ENCODE data around the gene USP9X.

USP9X gene

GRCh38 chrX:41084044-41084892 is 977 bp upstream of the USP9X start:
- Histone ChIP-seq H3K36me3 (ENCODE audit: control insufficient read depth, insufficient read depth, low read length) (no peaks in the 10 kb centered on the region), H3K4me1 (no peaks in the 10 kb centered on the region), H3K79me2 (peaks cover 8% of the 10 kb centered on the region), H3K27me3 (ENCODE audit: control insufficient read depth, insufficient read depth, low read length) (no peaks in the 10 kb centered on the region), H3K9ac (peak overlapping the region; percentile 91), H3K27ac (peak overlapping the region; percentile 100), H3K9me3 (ENCODE audit: control insufficient read depth, low read length) (no peaks in the 10 kb centered on the region), H3K4me3 (ENCODE audit: low read depth, low read length) (peak overlapping the region; percentile 84), H3K4me2 (ENCODE audit: low read length) (peak overlapping the region; percentile 91), H2AFZ (peak overlapping the region; percentile 70)
- no peak for TF ChIP-seq CTCF (IDR thresholded peaks at IDR 0.05)

DNA sequence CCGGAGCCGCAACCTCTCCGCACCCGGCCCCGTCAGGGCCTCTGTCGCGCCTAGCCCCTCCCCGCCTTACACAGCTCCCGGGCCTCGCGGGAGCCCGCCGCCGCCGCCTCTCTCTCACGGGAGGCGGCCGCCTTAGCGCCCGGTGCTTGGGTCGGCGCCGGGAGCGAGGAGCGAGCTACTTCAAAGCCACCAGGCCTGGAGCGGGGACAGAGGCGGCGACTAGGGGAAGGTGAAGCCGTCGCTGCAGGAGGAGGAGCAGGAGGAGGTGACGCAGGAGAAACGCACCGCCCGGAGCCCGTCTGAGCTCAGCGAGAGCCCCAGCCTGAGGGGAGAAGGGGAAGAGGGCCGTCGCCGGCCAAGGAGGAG is 250 bp downstream of the USP9X start:
- Histone ChIP-seq H3K27ac (peak overlapping the region; percentile 100), H3K9me3 (ENCODE audit: control insufficient read depth, low read length) (no peaks in the 10 kb centered on the region), H3K9ac (peak overlapping the region; percentile 98), H2AFZ (peak overlapping the region; percentile 86), H3K4me1 (peaks cover 3% of the 10 kb centered on the region), H3K4me2 (ENCODE audit: low read length) (peak overlapping the region; percentile 57), H3K36me3 (ENCODE audit: control insufficient read depth, insufficient read depth, low read length) (no peaks in the 10 kb centered on the region), H3K79me2 (peaks cover 16% of the 10 kb centered on the region), H3K4me3 (ENCODE audit: low read depth, low read length) (peak overlapping the region; percentile 84), H3K27me3 (ENCODE audit: control insufficient read depth, insufficient read depth, low read length) (no peaks in the 10 kb centered on the region)
- no peak for TF ChIP-seq CTCF (IDR thresholded peaks at IDR 0.05)

DNA sequence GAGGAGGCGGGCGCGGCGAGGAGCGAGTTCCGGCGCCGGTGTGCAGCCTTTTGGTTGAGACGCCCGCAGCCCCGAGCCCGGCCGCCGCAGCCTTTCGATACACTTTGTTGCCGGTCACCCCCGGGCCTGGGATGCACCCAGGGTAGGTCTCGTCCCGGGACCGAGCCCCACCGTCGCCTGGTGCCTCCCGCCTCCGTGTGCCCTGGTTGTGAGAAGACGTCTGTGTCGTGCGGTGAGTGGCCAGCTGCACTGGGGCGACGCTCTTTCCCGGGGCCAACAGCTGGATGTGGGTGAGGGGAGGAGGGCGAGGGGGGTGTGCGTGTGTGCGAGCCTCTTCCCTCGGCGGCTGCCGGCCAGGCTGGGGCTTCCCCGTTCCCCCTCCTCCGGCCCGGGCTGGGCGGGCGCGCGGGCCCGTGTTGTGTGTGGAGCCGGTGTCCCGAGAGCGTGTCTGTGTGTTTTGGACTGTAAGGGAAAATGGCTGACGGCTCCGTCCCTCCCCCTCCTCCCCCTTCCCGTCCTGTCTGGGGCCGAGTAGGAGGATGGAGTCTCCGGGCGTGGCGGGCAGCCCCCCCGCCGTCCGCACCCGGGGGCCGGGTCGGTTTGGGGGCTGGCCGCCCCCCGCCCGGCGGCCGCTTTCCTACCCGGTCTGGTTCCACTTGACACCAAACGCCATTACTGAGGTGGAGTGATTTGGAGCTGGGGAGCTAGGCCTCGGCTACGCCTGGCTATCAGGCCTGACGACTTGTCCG is 807 bp downstream of the USP9X start:
- Histone ChIP-seq H3K4me1 (peaks cover 3% of the 10 kb centered on the region), H3K9me3 (ENCODE audit: control insufficient read depth, low read length) (no peaks in the 10 kb centered on the region), H3K9ac (peak overlapping the region; percentile 98), H3K79me2 (peaks cover 17% of the 10 kb centered on the region), H2AFZ (peak overlapping the region; percentile 86), H3K27me3 (ENCODE audit: control insufficient read depth, insufficient read depth, low read length) (no peaks in the 10 kb centered on the region), H3K36me3 (ENCODE audit: control insufficient read depth, insufficient read depth, low read length) (no peaks in the 10 kb centered on the region), H3K4me3 (ENCODE audit: low read depth, low read length) (peak overlapping the region; percentile 84), H3K27ac (peak overlapping the region; percentile 100), H3K4me2 (ENCODE audit: low read length) (peak overlapping the region; percentile 57)
- TF ChIP-seq CTCF (IDR thresholded peaks at IDR 0.05), result no peak

DNA sequence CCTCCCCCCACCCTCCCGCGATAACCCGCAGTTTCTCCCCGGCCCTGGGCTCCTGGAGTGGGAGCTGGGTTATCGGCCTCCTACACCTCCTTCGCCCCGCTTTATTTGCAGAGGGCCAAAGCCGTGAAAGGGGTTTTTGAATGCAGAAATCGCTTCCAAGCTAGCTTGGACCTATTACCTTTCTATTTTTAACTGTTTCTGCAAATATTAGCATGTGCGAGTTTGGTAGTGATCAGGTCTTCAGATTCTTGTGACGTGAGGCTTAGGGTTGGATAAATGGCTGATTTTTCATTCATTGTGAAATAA is 1.3 kb downstream of the USP9X start:
- Histone ChIP-seq H3K9ac (no peak overlapping the region), H3K36me3 (ENCODE audit: control insufficient read depth, insufficient read depth, low read length) (no peaks in the 10 kb centered on the region), H3K4me2 (ENCODE audit: low read length) (peak overlapping the region; percentile 57), H3K4me3 (ENCODE audit: low read depth, low read length) (peak overlapping the region; percentile 84), H2AFZ (peak overlapping the region; percentile 86), H3K79me2 (peaks cover 18% of the 10 kb centered on the region), H3K4me1 (peaks cover 3% of the 10 kb centered on the region), H3K27ac (peak overlapping the region; percentile 100), H3K9me3 (ENCODE audit: control insufficient read depth, low read length) (no peaks in the 10 kb centered on the region), H3K27me3 (ENCODE audit: control insufficient read depth, insufficient read depth, low read length) (no peaks in the 10 kb centered on the region)
- no peak for TF ChIP-seq CTCF (IDR thresholded peaks at IDR 0.05)
